Mesodermal cell (in vitro differentiated cells): ENCODE results near the gene KCNJ4.
"Not testable (repeated sequence)": the region's sequence is repeated elsewhere in the genome, so short reads cannot be mapped to it uniquely, and the experiment has no call there.

Experiments
- H3K27ac ChIP-seq: 2 replicates; pipeline ENCODE4 v1.7.0; 2013; ENCODE audit warnings: mild to moderate bottlenecking, low read depth, low read length, moderate library complexity; ENCODE audit not compliant: severe bottlenecking
- H3K36me3 ChIP-seq: 2 replicates; pipeline ENCODE4 v1.7.1; 2013; ENCODE audit warnings: mild to moderate bottlenecking, low read length, moderate library complexity; ENCODE audit not compliant: control insufficient read depth, insufficient read depth
- H3K4me1 ChIP-seq: one replicate; pipeline ENCODE4 v1.7.1; 2013; ENCODE audit warnings: mild to moderate bottlenecking, low read length; ENCODE audit not compliant: insufficient read depth, control insufficient read depth, poor library complexity, severe bottlenecking
- H3K4me3 ChIP-seq: 2 replicates; pipeline ENCODE4 v1.7.0; 2013; ENCODE audit warnings: low read length, control low read depth, mild to moderate bottlenecking; ENCODE audit not compliant: insufficient read depth, poor library complexity, severe bottlenecking; ENCODE audit errors: extremely low read depth
- H3K9me3 ChIP-seq: 2 replicates; pipeline ENCODE4 v1.7.1; 2013; ENCODE audit warnings: mild to moderate bottlenecking, low read length, moderate library complexity; ENCODE audit not compliant: control insufficient read depth
- WGBS, 2 experiments: methylation state at CpG; one replicate each; pipeline ENCODE4 v1.1.5; 2013; ENCODE audit warnings: missing lambda C conversion rate in 2 of 2; ENCODE audit not compliant: insufficient coverage in 2 of 2; 5-methylcytosine and 5-hydroxymethylcytosine counted together

Gene KCNJ4

DNA sequence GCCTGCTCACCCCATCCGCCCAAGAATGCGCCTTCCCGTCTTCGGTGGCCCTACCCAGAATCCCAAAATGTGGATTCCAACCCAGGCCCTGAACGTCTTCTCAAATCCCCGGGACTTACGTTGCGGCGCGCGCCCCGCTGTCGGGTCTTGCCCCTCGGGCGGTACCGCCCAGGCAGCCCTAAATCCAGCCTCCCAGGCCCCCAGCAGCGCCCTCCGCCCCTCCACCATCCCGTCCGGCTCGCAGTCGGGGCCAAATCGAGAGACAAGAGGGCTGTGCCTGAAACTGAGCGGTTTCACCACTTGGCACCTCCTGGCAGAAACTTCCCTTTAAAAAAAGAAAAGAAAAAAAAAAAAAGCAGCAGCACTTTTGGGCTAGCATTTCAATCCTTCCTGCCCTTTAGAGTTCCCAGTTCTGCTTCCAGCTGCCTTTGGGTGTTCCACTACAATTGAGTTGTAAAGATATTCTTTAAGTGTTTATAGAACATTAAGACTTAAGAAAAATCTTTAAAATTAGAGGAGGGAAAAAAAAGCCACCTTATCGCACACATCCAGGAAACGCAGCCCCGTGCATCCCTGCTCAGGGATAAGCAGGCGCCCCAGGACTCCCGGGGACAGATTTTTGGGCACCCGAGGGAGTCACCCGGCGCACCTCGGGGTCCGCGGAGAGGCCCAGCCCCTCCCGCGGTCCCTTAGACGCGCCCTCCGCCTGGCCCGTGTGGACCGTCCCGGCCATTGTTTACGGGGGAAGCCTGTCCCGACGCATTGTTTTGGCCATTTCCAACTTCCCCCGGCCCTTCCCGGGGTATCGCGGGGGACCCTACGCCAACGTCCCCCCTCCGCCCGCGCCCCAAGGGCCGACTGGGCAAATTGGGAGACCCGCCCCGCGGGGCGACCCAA, 57.6 kb downstream of the KCNJ4 start:
- Histone ChIP-seq H3K4me1 (peaks cover 17% of the 10 kb centered on the region), H3K36me3 (no peaks in the 10 kb centered on the region), H3K4me3 (peak overlapping the region; percentile 71), H3K27ac (peak overlapping the region; percentile 88), H3K9me3 (no peaks in the 10 kb centered on the region)
- 0 to 1% methylated on average over 15 to 25 of the region's 60 CpGs for WGBS, 2 experiments

DNA sequence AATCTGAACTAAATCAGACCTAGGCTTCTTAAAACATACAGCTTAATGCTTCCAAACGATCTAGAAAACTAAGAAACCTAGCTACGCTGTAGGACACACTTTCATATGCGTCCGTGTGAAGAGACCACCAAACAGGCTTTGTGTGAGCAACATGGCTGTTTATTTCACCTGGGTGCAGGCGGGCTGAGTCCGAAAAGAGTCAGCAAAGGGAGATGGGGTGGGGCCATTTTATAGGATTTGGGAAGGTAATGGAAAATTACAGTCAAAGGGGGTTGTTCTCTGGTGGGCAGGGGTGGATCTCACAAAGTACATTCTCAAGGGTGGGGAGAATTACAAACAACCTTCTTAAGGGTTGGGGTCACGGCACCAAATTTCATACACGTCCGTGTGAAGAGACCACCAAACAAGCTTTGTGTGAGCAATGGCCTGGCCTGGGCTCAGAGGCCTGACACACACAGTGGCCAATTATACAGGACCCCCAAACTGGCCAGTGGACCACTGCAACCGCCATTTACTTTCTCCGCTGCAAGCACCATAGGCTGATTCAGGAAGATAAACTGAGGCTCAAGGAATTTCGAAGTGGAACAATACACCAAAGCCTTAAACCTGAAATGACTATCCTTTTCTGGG, 58.4 kb downstream of the KCNJ4 start:
- H3K27ac ChIP-seq = peak overlapping the region; percentile 49
- peaks cover 16% of the 10 kb centered on the region for H3K4me1 ChIP-seq
- not testable (repeated sequence) for H3K9me3 ChIP-seq, H3K36me3 ChIP-seq
- peak overlapping the region; percentile 71 for H3K4me3 ChIP-seq
- WGBS, 2 experiments = 34 to 44% methylated on average over 4 to 10 of the region's 12 CpGs

DNA sequence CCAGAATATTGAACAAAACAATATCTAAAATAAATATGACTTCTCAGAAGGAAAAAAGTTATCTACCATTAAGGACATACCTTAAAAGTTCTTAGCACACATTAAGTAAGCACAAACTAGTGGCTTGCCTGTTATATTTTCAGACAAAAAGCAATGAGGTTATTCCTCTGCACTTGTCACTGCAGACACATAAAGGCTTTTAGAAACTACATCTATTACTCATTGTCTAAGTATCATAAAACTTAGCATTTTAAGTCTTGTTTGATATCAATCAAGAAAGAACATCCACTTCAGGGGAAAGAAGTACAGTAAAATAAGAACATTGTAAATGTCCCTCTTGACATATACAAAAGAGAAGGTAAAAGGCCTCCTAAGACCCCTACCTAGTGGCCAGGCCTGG, 59.1 kb downstream of the KCNJ4 start:
- Histone ChIP-seq H3K4me1 (peaks cover 13% of the 10 kb centered on the region), H3K4me3 (peak overlapping the region; percentile 71)
- not testable (repeated sequence) for H3K9me3 ChIP-seq, H3K36me3 ChIP-seq, H3K27ac ChIP-seq

DNA sequence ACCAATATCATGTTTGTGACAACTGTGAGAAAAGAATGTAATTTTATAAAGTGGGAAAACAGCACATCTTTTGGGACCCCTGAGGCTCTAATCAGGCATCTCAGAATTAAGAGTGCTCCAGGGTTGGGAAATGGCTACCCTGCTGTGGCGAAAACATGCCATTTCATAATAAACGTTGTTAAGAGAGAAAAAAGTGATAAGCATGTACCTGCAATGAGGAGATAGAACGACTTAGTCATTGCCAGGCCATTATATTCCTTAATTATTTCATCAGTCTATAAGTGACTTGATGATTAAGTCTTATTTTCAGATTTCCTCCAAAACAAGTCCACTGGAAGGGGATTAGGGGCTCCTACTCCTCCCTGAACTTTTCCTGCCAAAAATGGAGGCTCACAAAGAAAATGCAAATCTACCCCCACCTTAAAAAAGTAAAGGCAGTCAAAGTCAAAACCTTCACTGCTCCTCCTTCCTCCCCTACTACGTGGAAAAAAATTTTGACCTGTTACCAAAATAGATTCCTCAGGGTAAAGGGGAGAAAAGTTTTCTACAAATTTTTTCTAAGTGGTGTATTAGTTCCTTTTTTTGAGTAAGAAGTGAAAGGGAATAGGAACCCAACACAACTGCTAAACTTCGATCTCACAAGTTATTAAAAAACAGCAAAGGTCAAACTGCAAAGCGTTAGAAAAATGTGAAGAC, 59.9 kb downstream of the KCNJ4 start:
- no CpG with 5 or more reads among the region's 6 CpGs for WGBS, 2 experiments

DNA sequence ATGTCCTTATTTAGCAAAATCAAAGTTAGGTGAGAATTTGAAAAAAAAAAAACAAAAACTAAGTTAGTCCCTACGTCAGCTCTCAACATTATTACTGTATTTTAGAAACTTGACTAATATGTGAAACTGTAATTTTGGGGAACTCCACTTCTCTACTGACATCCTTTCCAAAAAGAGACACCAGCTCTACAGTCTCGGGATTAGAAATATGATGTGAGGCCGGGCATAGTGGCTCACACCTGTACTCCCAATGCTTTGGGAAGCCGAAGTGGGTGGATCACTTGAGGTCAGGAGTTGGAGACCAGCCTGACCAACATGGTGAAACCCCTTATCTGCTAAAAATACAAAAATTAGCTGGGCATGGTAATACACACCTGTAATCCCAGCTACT, 65.6 kb downstream of the KCNJ4 start:
- 93 to 100% methylated on average over 1 to 2 of the region's 4 CpGs for WGBS, 2 experiments
- H3K36me3 ChIP-seq, H3K27ac ChIP-seq, H3K4me3 ChIP-seq, H3K9me3 ChIP-seq: not testable (repeated sequence)
- H3K4me1 ChIP-seq = peaks cover 10% of the 10 kb centered on the region

More for the DNA sequence above, 59.9 kb downstream of the KCNJ4 start:
- H3K9me3 ChIP-seq, H3K36me3 ChIP-seq, H3K4me3 ChIP-seq, H3K27ac ChIP-seq: not testable (repeated sequence)
- peaks cover 13% of the 10 kb centered on the region for H3K4me1 ChIP-seq

DNA sequence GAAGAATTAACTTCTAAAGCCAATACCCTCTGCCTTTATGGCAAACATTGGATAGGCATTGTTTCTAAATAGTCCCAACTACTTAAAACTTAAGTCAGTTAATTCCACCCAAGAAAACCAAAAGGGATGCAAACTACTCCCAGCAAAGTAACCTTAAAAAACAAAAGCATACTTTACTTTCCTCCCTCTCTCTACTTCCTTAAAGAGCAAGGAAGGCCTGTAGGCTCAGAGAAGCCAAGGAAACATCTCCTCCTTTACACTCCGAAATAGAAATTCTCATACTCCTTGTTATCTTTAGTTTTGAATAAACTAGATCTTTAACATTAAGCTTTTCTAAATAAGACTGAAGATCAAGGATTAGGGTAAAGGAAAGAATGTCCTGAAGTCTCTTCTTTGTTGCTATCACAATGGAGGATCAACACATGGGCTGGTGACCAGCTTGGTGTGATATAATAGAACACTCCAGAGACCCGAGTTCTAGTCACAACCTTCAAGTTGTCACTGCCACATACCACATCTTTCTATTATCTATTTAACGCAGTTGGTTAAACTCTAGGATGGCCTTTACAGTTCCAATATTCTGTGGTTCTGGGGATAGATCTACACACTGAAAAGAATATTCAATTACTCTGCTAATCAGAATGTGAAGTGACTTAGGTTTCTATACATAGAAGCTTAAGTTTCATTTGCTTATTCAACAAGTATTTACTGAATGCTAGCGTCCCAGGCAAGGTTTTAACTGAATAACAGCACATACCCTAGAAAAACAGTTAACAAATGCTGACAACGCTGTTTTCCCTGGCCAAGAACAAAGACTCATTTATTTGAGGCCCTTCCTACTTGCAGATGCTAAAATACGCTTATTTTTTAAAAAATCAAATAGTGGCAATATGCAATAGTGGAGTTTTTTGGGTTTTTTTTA, 66.2 kb downstream of the KCNJ4 start:
- WGBS, 2 experiments = 45 to 81% methylated on average over 2 of the region's 6 CpGs
- H3K9me3 ChIP-seq, H3K36me3 ChIP-seq, H3K4me1 ChIP-seq, H3K27ac ChIP-seq, H3K4me3 ChIP-seq: not testable (repeated sequence)

DNA sequence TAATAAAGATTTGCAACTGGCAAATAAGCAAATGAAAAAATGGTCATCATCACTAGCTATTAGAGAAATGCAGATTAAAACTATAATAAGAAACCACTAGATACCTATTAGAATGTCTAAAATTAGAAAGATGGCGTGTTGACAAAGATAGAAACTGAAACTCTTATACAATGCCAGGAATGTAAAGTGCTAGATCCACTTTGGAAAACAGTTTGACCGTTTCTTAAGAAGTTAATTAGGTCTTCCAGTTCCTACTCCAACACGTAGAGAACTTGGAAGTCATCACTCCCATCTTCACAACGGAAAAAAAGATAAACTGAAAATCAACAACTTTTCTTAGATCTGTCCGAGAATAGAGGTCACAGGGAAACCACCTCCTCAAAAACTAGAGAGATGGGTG, 68.1 kb downstream of the KCNJ4 start:
- H3K9me3 ChIP-seq, H3K4me1 ChIP-seq, H3K4me3 ChIP-seq, H3K27ac ChIP-seq: not testable (repeated sequence)
- 86 to 93% methylated on average over 2 of the region's 5 CpGs for WGBS, 2 experiments
- H3K36me3 ChIP-seq = peaks cover 16% of the 10 kb centered on the region

DNA sequence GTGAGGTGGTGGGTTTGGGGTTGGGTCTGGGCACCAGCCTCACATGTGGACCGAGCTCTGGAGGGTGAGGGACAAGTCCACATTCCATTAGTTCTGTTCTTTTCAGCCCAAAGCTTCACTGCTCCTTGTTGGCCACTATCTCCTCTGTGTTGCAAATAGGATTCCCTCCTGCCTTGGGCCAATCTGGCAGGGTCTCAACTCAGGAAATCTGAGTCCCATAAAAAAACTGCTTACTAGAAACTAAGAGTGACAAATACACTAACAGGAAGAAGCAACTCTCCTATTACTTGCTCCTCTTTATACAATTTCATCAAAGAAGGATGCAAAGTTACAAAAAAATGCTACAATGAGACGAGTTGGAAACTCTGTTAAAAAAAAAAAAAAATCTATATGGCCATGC, 71.6 kb downstream of the KCNJ4 start:
- no peaks in the 10 kb centered on the region for H3K9me3 ChIP-seq
- H3K36me3 ChIP-seq = peaks cover 38% of the 10 kb centered on the region
- H3K4me1 ChIP-seq = no peaks in the 10 kb centered on the region
- WGBS, 2 experiments = 60% methylated on average over 1 of the region's 2 CpGs; no CpG with 5 or more reads in 1 of the 2 experiments
- no peak overlapping the region for H3K27ac ChIP-seq
- no peak overlapping the region for H3K4me3 ChIP-seq

DNA sequence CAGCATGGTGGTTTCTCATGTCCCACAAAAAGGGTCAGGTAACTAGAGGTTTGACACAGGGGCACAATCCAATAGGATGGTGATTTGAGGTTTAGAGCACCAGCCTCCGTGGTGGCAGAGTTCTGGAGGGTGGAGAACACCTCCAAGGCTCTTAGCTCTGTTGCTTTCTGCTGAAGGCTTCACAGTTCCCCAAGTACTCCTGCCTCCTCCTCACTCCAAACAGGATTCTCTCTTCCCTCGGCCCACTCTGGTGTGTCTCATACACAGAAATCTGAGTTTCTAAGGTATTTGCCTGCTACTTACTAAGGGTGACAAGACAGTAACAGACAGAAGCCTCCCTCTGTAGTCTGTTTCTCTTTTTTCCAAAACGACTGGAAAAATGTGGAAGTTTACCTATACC, 73.6 kb downstream of the KCNJ4 start:
- not testable (repeated sequence) for H3K4me3 ChIP-seq, H3K4me1 ChIP-seq, H3K27ac ChIP-seq, H3K9me3 ChIP-seq
- peaks cover 46% of the 10 kb centered on the region for H3K36me3 ChIP-seq
- 100% methylated on average over 1 of the region's 3 CpGs for WGBS, 2 experiments
